ENCODE measurements around the gene CD3G. TPM values are rescaled to one million over a fixed set of nuclear protein-coding genes. Genes with fewer than 3 reads are reported as not detected.
"Not testable (repeated sequence)": the region's sequence is repeated elsewhere in the genome, so short reads cannot be mapped to it uniquely, and the experiment has no call there.

CD3G gene
- total RNA-seq, 1 experiment from 2014 or later = not detected

GRCh38 chr11:118401151-118401879, 57.2 kb downstream of the CD3G start, which contains the start of gene ATP5MG:
TSS of gene ATP5MG (plus strand) at chr11:118401606. CDS start at chr11:118401666, 60 bp downstream.
- Histone ChIP-seq H3K4me3 (peak within 1 kb of the TSS; percentile 92), H3K27me3 (no peaks in the 10 kb centered on the region; the same call in 1 of the 2 replicates), H3K36me3 (peaks cover 28% of the 10 kb centered on the region), H3K9me3 (no peaks in the 10 kb centered on the region)
- DNase-seq = peak; percentile 88

- Histone ChIP-seq H3K36me3 (peaks cover 32% of the 10 kb centered on the region), H3K4me3 (peak overlapping the region; percentile 92), H3K27me3 (no peaks in the 10 kb centered on the region; the same call in 1 of the 2 replicates), H3K9me3 (no peaks in the 10 kb centered on the region)
- DNase-seq = no peak
Observed at GRCh38 chr11:118401880-118402590, 57.9 kb downstream of the CD3G start.

GRCh38 chr11:118402594-118402993, 58.5 kb downstream of the CD3G start:
- Histone ChIP-seq H3K36me3 (peaks cover 37% of the 10 kb centered on the region), H3K4me3 (peak overlapping the region; percentile 92)
- not testable (repeated sequence) for H3K27me3 ChIP-seq, H3K9me3 ChIP-seq, DNase-seq

Other genes with a start within 250 kb of the CD3G start
- gene SCN4B, start 191.5 kb upstream of the CD3G start, total RNA-seq (2014; rRNA removed; shearing (Covaris generic); ENCODE audit: low replicate concordance) = 0.23 and 0.35 TPM in 2 replicates
- gene SCN2B, start 167.7 kb upstream of the CD3G start, total RNA-seq (2014; rRNA removed; shearing (Covaris generic); ENCODE audit: low replicate concordance) = not detected in 2 replicates
- gene JAML, start 119.3 kb upstream of the CD3G start, total RNA-seq (2014; rRNA removed; shearing (Covaris generic); ENCODE audit: low replicate concordance) = not detected in 2 replicates
- 1.3 and 1.6 TPM in 2 replicates for gene MPZL3, start 92.0 kb upstream of the CD3G start, total RNA-seq (2014; rRNA removed; shearing (Covaris generic); ENCODE audit: low replicate concordance)
- not detected in 2 replicates for gene MPZL2, start 80.0 kb upstream of the CD3G start, total RNA-seq (2014; rRNA removed; shearing (Covaris generic); ENCODE audit: low replicate concordance)
- not detected in 2 replicates for gene CD3E, start 39.6 kb upstream of the CD3G start, total RNA-seq (2014; rRNA removed; shearing (Covaris generic); ENCODE audit: low replicate concordance)
- not detected in 2 replicates for gene CD3D, start 1.6 kb upstream of the CD3G start, total RNA-seq (2014; rRNA removed; shearing (Covaris generic); ENCODE audit: low replicate concordance)
- 30.3 and 40.1 TPM in 2 replicates for gene UBE4A, start 15.3 kb downstream of the CD3G start, total RNA-seq (2014; rRNA removed; shearing (Covaris generic); ENCODE audit: low replicate concordance)
- 113 and 709 TPM in 2 replicates for gene ATP5MG, start 57.3 kb downstream of the CD3G start, total RNA-seq (2014; rRNA removed; shearing (Covaris generic); ENCODE audit: low replicate concordance)
- gene KMT2A, start 92.1 kb downstream of the CD3G start, total RNA-seq (2014; rRNA removed; shearing (Covaris generic); ENCODE audit: low replicate concordance) = 6.5 and 11.9 TPM in 2 replicates
- not detected in 2 replicates for gene TTC36, start 183.1 kb downstream of the CD3G start, total RNA-seq (2014; rRNA removed; shearing (Covaris generic); ENCODE audit: low replicate concordance)
- 0.89 TPM in 1 of 2 replicates, not detected in the other for gene TMEM25, start 186.8 kb downstream of the CD3G start, total RNA-seq (2014; rRNA removed; shearing (Covaris generic); ENCODE audit: low replicate concordance)
- 41.0 and 214 TPM in 2 replicates for gene IFT46, start 221.6 kb downstream of the CD3G start, total RNA-seq (2014; rRNA removed; shearing (Covaris generic); ENCODE audit: low replicate concordance)
- gene ARCN1, start 228.1 kb downstream of the CD3G start, total RNA-seq (2014; rRNA removed; shearing (Covaris generic); ENCODE audit: low replicate concordance) = 92.2 and 122 TPM in 2 replicates

All from MG63 (cell line).